Fibroblast of mammary gland (primary cell): ENCODE data around the gene MYLK4.
A peak's percentile ranks its signal among the peaks of the same experiment; 100 is the strongest.

Experiments used
- DNase-seq: peaks from one replicate; pipeline ENCODE4 v3.0.0-alpha.2; 2010; ENCODE audit warnings: low read depth
- H3K4me3 ChIP-seq: 2 replicates; pipeline ENCODE4 v1.5.1; 2011; ENCODE audit warnings: low read depth, mild to moderate bottlenecking, low read length, moderate library complexity; ENCODE audit not compliant: control insufficient read depth
- CTCF ChIP-seq: conservative IDR thresholded peaks from 2 replicates; pipeline ENCODE4 v1.5.1; 2011; ENCODE audit warnings: low read depth, low read length, inconsistent platforms; ENCODE audit not compliant: control insufficient read depth, insufficient read depth

The MYLK4 gene

DNA sequence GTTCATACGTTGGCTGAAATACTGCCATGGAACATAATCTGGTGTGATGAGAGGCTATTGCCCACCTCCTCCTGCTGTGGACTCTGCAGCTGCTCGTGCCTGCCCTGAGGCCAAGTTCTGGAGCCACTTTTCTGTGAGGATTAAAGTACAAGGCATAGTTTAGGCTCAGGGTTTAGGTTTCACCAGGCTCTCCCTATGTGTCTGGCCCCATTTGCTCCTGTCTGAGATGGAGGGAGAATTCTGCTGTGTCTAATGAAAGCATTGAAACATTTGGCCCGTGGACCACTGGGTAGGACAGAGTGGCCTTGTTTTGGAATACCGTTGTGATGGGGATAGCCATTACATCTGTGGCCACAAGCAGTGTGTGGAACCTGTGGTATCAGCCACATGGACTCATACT, 20.4 kb upstream of the MYLK4 start:
- no peak for TF ChIP-seq CTCF
- no peak overlapping the region for H3K4me3 ChIP-seq
- no peak for DNase-seq

DNA sequence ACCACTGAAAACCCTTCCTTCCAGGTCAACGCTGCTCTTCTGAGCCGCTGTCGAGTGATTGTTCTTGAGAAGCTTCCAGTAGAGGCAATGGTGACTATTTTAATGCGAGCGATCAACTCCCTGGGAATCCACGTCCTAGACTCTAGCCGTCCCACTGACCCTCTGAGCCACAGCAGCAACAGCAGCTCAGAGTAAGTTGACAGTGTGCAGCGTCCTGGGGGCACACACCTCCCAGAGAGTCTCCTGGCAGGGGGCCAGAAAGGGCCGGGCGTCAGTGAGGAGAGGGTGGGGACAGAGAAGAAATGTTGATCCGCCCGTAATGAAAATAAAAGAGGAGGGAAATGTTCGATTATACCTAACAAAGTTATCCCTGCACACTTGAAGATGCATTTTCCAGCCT, 19.4 kb upstream of the MYLK4 start:
- no peak for DNase-seq
- no peak for TF ChIP-seq CTCF
- no peak overlapping the region for H3K4me3 ChIP-seq

DNA sequence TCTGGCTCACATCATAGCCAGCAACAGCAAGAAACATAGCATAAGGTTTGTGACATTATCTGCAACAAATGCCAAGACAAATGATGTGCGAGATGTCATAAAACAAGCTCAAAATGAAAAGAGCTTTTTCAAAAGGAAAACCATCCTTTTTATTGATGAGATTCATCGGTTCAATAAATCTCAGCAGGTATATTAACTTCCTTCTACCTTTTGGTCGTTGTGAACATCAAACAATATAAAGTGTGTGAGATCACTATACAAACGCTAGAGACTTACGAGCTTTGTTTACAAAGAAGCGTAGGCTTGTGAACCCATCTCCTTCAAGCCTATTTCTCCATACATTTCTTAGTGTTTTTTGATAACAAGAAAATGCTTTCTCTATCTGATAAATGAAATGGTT, 18.0 kb upstream of the MYLK4 start:
- no peak overlapping the region for H3K4me3 ChIP-seq
- no peak for DNase-seq
- TF ChIP-seq CTCF, result no peak

- DNase-seq, result no peak
Observed at GRCh38 chr6:2767657-2768524, 17.2 kb upstream of the MYLK4 start.

GRCh38 chr6:2766767-2767656, 16.3 kb upstream of the MYLK4 start:
- TF ChIP-seq CTCF, result no peak
- peak overlapping the region; percentile 93 for H3K4me3 ChIP-seq
- DNase-seq, result no peak

More at GRCh38 chr6:2767657-2768524, 17.2 kb upstream of the MYLK4 start:
- peak overlapping the region; percentile 93 for H3K4me3 ChIP-seq
- TF ChIP-seq CTCF, result no peak

DNA sequence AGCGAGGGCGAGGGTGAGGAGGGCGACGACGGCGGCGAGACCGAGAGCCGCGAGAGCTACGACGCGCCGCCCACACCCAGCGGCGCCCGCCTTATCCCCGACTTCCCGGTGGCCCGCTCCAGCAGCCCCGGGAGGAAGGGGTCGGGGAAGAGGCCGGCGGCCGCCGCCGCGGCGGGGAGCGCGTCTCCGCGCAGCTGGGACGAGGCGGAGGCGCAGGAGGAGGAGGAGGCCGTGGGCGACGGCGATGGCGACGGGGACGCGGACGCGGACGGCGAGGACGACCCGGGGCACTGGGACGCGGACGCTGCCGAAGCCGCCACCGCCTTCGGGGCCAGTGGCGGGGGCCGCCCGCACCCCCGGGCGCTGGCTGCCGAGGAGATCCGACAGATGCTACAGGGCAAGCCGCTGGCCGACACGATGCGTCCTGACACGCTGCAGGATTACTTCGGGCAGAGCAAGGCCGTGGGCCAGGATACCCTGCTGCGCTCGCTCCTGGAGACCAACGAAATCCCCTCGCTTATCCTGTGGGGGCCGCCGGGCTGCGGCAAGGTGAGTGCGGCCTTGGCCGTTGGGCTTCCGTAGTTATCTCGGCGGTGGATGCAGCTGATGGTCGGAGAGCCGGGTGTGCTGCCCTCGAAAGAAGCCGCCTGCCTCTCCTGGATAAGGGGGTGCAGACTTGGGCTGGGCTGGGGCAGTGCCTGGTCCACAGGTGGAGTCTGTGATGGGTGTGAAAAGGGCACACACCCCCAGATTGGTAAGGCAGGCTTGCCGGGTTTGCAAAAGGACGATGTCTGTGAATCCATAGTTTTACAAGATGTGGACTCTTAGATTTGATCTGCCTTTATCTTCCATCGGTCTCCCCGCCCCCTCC, 15.4 kb upstream of the MYLK4 start:
- TF ChIP-seq CTCF, result no peak
- H3K4me3 ChIP-seq, result peak overlapping the region; percentile 93
- DNase-seq, result no peak
